KBM-7 (cell line): ENCODE measurements around the gene PHLDB2.
"Not testable (repeated sequence)": the region's sequence is repeated elsewhere in the genome, so short reads cannot be mapped to it uniquely, and the experiment has no call there.

Experiments
- DNase-seq: peaks from one replicate; pipeline ENCODE4 v3.0.0-alpha.2; 2015
- in situ Hi-C: fragments of 300-500 bp; cut with MboI; formaldehyde crosslinking; loops from 2 replicates; pipeline ENCODE4 v1.14.3; 2020; ENCODE audit warnings: low sequenced_read_pairs, low pct_unique_long_range_greater_than_20kb, mixed read lengths

PHLDB2 gene

GRCh38 chr3:111859061-111859973 is at the start of gene PHLDB2:
TSS of gene PHLDB2 (plus strand) at chr3:111859265. CDS start at chr3:111884078, 24,813 bp downstream.
- no peak for DNase-seq
- in situ Hi-C loops: no loop called here

DNA sequence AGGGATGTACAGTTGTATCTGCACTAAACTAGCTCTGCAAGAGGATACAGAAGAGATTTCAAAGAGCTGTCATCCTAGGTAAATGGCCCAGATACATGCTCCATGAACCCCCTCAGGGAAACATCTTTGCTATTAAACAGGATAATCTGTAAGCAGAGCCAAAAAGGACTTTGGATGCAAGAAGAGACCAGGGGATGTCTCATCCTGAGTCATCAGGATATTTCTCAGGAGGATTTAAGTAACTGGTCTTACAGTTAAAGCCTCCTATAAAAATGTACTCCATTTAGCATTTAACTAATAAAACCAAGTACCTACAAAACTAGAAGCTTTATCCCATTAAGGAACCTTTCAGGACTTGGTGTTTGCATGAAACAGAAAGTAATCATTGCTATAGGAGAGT is 48.2 kb upstream of the PHLDB2 start:
- DNase-seq: no peak
- in situ Hi-C loops: no loop called here

DNA sequence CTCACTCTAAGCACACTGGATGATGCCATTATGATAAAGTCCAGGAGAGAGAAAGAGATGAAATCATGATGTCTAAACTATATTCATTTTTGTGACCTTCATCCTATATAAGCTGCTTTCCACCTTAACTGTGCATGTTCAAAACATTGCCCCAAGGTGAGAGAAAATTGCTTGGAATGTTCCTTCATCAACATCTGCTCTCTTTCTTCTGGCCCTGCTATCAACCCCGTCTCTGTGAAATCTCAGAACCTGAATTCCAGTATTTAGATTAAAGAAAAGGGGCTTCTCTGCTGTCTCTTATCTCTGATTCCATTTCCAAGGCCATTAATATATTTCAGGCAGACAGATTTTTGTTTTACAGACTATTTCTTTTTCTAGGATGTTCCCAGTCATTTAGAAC is 47.3 kb upstream of the PHLDB2 start:
- in situ Hi-C loops: no loop called here
- no peak for DNase-seq

DNA sequence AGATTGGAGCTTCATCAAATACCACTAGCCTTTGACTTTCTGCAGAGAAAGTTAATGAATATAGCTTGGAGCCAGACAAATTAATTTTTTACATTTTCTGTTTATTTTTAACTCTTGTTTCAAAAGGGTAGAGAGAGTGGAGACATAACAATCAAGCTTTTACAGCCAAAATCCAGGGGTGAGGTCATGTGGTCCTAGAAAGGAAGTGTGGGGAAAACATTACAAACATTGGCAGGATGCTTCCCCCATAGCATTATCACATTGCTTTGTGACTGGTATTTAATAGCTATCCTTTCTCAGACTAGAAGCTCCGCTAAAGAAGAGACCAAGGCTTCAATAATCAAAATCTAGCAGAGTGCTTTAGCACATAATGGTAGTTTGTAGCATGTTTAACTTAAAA is 46.4 kb upstream of the PHLDB2 start:
- DNase-seq: no peak
- in situ Hi-C loops: no loop called here

GRCh38 chr3:111813441-111813840 is 45.6 kb upstream of the PHLDB2 start:
- no peak for DNase-seq
- in situ Hi-C loops: no loop called here

DNA sequence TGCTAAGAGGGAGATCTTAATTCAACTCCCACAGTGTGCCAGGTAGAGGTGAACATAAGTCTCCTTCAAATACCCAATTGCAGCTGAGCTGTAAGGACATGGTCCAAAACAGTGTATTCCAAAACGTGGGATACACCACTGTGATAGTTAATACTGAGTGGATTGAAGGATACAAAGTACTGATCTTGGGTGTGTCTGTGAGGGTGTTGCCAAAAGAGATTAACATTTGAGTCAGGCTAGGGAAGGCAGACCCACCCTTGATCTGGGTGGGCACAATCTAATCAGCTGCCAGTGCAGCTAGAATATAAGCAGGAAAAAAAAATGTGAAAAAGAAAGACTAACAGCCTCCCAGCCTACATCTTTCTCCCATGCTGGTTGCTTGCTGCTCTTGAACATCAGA is 45.1 kb upstream of the PHLDB2 start:
- no peak for DNase-seq
- in situ Hi-C loops: no loop called here

DNA sequence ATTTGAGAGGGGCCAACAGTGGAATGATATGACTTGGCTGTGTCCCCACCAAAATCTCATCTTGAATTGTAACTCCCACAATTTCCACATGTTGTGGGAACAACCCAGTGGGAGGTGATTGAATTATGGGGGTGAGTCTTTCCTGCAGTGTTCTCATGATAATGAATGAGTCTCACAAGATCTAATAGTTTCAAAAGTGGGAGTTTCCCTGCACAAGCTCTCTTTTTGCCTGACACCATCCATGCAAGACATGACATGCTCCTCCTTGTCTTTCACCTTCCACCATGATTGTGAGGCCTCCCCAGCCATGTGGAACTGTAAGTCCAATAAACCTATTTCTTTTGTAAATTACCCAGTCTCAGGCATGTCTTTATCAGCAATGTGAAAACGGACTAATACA is 42.3 kb upstream of the PHLDB2 start:
- DNase-seq, in situ Hi-C loops: not testable (repeated sequence)

DNA sequence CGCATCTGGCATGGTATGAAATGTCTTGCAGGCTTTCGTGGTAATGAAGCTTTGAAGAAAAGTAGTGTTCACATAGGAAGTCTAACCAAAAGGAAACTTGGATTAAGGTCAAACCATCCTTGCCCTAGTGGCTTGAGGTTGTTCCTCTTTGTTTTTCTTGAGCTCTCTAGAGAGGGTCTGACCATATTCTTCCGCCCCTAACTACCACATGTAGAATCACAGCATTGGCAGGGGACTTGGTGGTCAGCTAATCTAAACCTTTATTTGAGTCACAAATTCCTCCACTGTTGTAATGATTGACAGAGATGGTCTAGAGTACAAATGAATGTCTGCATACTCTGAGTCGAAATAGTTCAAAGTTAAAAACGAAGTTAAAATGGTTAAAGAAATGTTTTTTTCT is 39.1 kb upstream of the PHLDB2 start:
- DNase-seq: no peak
- in situ Hi-C loops: no loop called here

DNA sequence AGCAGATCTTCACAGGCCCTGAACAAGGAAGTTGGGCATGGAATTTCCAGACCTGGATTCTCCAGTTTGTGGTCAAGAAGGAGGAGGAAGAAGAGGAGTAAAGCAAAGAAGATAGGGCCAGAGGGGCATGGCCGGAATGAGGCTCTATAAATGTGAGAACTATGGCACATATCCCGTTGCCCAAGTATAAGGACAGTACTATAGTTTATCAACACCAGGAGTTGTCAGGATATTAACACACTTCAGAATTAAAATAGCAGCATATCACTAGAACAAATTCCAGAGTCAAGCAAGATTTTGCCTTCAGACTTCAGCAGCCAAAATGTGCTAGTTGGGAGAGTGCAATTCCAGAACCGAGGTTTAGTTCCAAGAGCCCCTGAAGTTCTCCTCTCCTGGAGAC is 38.4 kb upstream of the PHLDB2 start:
- DNase-seq: no peak
- in situ Hi-C loops: no loop called here

- in situ Hi-C loops: no loop called here
- no peak for DNase-seq
Measured at GRCh38 chr3:111821891-111822290, 37.2 kb upstream of the PHLDB2 start.

GRCh38 chr3:111822804-111823203 is 36.3 kb upstream of the PHLDB2 start:
- in situ Hi-C loops: no loop called here
- no peak for DNase-seq

- no peak for DNase-seq
- in situ Hi-C loops: no loop called here
Measured at GRCh38 chr3:111823341-111823855, 35.7 kb upstream of the PHLDB2 start.

DNA sequence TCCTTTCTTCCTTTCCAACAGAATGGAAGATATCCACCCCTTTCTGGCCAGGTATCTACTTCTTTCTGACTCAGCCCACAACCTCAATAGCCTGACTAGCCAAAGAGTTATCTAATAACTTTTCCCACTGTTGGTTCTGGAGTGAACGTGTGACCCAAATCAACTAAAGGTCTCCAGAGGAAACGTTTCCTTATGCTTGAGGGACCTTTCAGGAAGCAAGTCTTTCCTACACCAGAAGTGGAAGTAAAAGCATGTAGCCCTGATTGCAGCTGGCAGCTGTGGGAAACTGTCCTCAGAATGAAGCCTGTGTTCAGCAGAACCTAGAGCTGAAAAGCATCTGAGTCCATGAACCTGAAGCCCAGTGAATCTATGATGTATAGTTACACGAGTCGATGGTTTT is 34.7 kb upstream of the PHLDB2 start:
- in situ Hi-C loops: no loop called here
- DNase-seq: no peak

- DNase-seq: no peak
- in situ Hi-C loops: no loop called here
Measured at GRCh38 chr3:111827871-111828270, 31.2 kb upstream of the PHLDB2 start.

DNA sequence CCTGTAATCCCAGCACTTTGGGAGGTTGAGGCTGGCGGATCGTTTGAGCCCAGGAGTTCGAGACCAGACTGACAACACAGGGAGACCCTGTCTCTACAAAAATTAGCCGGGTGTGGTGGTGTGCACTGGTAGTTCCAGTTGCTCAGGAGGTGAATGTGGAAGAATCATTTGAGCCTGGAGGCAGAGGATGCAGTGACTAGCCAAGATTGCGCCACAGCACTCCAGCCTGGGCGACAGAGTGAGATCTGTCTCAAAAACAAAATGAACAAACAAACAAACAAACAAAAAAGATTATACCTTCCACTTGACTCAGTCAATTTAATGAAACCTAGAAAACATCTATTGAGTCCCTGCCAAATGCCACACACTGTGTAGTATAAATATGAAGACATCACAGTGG is 30.5 kb upstream of the PHLDB2 start:
- in situ Hi-C loops: no loop called here

DNA sequence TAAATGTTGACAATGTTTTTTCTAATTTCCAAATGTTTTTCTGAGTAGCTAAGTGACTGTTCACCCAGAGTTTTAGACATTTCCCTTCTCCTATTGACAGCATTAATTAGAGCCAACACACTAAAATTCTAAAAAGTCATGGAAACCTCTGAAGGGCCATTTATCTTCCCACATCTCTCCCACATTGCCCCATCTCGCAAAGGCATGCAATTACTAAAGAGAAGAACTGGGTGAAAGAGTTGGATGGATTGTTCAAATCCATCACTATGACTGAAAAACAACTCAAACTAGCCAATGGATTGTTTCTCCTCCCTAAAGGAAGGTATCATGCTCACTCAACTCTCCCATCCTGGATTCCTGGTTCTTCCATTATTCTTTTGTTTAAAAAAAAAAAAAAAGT is 30.0 kb upstream of the PHLDB2 start:
- DNase-seq: no peak
- in situ Hi-C loops: no loop called here

More for the DNA sequence above, 30.5 kb upstream of the PHLDB2 start:
- no peak for DNase-seq

- in situ Hi-C loops: no loop called here
- DNase-seq: peak; percentile 50
Measured at GRCh38 chr3:111831840-111832239, 27.2 kb upstream of the PHLDB2 start.

DNA sequence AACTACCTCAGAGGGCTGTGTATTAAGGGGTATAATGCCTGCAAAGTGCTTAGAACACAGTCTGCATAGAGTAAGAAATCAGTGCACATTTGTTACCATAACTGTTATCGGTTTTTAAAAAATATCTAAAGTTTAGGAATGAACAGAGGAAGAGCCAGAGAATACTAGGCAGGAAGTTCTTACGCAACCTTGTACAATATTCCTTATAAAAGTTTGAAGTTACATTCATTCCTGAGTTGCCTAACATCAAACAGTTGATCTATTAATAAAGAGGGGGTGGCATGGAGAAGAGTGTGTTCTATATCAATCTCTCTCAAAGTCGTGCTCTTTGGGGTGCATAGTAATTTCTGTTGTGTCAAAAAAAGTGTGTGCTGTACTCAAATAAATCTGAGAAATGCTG is 22.0 kb upstream of the PHLDB2 start:
- in situ Hi-C loops: no loop called here
- DNase-seq: no peak

- in situ Hi-C loops: no loop called here
- no peak for DNase-seq
Measured at GRCh38 chr3:111838133-111838532, 20.9 kb upstream of the PHLDB2 start.

DNA sequence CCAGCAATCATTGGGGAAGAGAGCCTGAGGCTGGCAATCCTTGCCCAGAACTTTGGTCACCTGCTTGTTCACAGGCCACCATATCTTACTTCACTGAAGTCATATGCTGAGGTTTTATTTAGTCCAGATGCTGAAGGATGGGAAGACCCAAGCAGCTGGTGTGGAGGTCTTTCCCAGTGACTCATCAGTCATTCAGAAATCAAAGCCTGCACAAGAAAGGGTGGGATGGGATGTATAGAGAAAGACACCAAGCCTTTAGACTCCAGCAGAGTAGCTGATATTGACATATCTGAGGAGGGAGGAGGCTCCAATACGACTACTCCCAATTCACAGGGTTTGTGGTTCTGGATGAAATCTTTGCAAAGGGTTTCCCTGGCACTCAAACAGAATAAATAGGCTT is 13.0 kb upstream of the PHLDB2 start:
- no peak for DNase-seq
- in situ Hi-C loops: no loop called here

- no peak for DNase-seq
- in situ Hi-C loops: no loop called here
Measured at GRCh38 chr3:111846717-111847116, 12.3 kb upstream of the PHLDB2 start.
